ENCODE results near the gene GIGYF1.

The GIGYF1 gene

DNA sequence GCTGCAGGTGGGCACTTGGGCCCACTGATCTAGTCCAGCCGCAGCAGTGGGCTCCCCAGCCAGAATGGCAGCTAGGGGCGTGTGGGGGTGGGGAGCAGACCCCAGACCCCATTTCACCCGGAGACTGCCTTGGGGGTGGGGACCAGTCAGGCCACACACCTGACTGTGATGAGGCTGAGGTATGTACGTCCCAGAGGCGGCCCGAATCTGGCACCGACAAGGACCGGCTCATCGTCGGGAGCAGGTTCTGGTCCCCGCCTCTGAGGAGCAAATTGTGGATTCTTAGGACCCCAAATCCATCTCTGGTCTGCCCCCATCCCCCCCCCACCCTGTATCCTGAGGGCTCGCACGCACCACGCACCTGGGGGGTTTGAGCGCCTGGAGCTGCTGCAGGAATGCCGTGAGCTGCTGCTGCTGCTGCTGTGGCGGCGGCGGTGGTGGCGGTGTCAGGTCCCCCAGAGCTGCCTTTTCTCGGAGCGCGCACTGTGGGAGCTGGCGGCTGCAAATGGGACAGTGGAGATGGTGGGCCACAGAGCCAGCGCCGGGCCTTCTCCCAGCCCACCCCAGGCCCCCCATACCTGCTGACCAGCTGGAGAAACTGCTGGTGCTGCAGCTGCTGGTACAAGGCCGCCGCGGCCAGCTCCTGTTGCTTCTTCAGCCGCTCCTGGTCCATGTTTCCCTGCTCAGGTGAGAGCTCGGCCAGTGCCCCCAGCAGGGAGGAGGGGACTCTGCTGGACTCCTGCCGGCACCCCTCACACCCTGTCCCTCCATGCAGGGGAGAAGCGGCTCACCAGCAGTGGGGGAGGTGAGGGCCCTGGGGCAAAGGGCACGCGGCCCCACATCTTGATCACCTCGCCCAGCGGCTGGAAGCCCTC lies 10.2 kb downstream of the GIGYF1 start:
- no peak for DNase-seq (ENCODE audit: low spot score)

DNA sequence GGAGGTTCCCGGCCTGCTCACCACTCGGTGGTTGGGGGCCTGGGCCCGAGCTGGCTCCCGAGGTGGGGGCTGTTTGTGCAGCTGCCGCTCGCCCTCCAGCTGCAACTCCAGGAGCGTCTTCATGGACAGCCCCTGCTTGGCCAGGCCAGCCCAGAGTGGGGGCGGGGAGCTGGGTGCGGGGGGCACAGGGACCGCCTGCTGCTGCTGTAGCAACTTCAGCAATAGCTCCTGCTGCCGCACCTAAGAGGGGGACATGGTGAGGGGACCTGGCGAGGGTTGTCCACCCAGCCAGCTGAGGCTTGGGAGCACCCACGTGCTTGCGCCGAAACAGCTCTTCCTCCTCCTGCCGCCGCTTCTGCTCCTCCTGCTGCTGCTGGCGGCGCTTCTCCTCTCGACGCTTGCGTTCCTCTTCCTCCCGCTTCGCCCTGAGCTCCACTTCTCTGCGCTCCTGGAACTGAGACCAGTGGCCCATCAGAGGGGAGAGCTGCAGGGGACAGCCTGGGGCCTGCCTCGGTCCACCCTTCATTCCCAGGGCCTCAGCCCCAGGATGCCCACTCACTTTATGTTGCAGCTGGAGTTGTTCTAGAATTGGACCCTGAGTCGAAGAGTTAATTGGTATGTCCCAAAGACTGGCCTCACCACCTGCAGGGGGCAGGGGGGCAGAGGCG lies 10.9 kb downstream of the GIGYF1 start:
- DNase-seq (ENCODE audit: low spot score), result no peak

DNA sequence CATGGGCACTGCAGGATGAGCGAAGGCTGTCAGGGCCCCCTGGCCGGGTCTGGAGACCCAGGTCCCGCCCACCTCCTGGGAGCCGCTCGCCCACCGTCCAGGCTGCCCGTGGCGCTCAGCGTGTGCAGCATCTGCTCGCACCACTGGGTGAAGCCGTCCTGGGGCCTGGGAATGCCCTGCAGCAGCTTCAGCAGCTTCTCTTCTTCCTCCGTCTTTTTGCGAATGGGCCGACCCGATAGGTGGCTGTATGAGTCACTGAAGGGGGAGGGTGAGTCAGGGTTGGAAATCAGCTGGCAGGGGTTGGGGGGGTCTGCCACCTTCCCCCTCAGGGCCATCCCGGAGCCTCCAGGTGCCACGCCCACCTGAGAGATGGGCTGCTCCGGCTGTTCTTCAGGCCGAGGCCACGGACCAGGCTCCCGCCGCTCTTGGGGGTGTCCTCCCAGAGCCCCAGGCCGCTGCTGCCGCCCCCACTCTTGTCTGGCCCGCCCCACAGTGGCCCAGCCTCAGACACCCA lies 11.8 kb downstream of the GIGYF1 start:
- DNase-seq (ENCODE audit: low spot score), result no peak

DNA sequence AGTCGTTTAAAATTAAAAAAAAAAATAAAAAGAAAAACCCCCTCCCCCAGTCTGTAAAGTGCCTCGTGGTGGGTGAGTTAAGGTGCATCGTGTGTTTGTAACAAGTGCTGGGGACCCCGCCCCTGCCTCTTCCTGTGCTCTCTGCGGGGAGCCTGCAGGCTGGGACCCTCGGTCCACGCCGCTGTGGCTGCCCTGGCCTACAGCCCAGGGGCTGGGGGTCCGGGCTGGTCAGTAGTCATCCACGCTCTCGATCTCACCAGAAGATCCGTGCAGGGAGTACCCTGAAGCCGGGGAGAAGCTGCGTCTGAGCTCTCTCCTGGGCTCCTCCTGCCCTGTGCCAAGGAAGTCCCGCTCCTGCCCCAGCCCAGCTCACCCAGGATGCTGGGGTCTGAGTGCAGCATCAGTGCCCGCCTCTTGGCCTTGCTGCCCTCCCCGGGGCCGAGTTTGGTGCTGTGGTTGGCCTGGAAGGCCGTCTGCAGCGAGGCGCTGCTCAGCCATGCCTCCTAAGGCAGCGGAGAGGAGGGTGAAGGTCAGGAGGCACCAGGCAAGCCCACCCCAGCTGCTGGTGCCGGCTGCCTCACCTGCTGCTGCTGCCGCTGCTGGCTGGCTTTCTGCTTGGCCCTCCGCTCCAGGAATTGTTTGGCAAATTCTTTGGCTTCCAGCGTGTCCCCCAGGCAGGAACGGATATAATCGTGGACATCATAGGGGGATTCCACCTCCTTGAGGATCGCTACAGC lies 12.4 kb downstream of the GIGYF1 start:
- no peak for DNase-seq (ENCODE audit: low spot score)

DNA sequence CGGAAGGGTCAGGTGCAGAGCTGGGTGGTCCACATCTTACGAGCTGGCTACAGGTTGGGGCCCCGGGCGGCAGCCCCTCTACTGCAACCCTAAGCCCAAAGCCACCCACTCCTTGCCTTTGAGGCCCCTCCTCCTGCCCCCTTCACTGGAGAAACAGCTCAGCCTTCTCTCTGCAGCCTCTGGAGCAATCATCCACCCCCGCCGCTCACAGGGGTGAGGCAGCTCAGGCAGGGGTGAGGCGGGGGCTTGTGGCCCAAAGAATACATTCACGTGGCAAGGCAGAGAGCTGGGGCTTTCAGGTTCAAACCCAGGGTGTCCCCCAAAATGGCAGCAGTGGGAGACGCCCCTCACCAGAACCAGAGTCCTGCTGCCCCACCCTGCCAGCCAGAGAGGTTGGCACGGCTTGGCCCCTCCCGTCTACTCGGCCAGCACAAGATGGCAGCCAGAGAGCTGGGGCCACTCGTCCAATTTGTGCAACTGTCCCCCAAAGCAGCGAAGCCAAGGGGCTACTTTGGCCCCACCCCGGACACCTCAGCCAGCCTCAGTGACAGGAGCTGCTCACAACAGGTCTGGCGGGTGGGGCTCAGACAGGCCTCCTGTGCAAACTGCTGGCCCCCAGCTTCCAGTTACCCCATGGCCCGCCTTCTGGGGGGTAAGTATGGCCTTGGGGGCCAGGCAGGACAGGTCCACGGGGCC lies 13.3 kb downstream of the GIGYF1 start:
- DNase-seq (ENCODE audit: low spot score), result peak; percentile 73

DNA sequence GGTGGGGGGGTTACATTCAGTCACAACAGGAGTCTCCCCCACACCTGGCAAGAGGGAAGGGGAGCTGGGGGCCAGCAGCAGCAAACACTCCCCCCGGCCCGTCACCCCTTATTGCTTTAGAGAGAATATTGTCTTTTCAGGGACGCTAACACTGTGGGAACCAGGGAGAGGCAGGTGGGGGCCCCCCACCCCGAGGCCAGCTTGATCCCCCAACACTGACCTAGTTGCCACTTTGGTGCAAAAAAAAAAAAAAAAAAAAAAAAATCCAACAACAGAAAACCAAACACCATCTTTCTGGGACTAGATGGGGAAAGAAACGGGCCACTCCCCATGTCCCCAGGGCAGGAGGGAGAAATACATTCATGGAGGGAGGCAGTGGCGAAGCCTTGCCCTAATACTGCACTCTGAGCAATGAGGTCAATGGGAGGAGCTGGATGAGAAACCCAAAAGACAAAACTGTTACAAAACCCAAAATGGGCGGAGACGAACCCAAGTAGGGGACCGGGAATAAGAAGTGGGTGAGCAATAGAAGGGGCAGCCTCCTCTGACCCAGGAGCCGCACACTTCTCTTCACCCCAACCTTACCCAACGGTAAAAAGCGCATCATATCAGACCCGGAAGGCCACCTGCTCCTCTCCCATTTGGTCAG lies 14.0 kb downstream of the GIGYF1 start:
- DNase-seq (ENCODE audit: low spot score), result peak; percentile 65

DNA sequence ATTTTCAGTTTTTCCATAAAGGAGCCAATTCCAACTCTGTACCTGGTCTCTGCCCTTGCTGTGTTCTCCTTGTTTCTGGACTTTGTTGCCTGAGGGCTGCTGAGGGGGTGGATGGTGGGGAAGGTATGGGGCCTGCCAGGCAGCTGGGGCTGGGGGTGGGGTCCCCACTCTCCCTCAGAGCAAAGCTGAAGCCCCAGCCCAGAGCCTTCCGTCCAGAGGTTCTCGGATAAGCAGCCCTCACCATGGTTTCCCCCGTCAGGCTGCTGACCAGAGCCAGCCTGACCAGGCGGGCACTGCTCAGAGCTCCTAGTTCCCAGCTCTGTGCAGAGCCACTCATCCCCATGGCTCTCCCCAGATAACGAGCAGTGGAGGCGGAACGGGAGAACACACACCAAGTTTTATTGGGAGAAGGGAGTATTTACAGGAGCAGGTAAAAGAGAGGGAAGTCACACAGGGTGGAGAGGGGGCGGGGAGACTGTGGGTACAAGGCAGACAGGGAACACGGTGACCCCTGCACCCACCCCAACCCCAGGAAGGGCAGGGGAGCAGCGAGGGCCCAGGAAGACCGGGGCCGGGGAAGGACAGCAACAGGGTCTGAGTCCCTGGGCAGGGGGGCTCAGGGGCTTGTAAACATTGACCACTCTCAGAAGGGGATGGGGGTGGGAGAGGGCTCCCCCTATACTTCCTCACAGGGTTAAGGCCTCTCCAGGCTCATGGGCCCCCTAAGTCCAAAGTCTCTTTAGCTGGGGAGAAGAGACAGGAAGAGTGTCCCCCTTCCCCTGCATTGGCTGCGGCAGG lies 14.7 kb downstream of the GIGYF1 start:
- DNase-seq (ENCODE audit: low spot score), result peak; percentile 49

DNA sequence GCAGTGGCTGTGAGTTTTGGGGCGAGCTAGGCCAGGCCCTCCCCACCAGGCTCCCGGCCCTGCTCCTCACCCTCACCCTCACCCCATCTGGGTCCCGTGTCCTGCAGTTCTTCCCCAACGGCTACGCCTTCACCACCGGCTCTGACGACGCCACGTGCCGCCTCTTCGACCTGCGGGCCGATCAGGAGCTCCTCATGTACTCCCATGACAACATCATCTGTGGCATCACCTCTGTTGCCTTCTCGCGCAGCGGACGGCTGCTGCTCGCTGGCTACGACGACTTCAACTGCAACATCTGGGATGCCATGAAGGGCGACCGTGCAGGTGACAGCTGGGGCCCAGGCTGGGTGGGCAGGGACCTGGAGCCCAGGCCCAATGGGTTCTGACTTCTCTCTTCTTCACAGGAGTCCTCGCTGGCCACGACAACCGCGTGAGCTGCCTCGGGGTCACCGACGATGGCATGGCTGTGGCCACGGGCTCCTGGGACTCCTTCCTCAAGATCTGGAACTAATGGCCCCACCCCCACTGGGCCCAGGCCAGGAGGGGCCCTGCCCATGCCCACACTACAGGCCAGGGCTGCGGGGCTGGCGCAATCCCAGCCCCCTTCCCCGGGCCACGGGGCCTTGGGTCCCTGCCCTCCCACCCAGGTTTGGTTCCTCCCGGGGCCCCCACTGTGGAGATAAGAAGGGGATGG lies 15.6 kb downstream of the GIGYF1 start:
- no peak for DNase-seq (ENCODE audit: low spot score)

DNA sequence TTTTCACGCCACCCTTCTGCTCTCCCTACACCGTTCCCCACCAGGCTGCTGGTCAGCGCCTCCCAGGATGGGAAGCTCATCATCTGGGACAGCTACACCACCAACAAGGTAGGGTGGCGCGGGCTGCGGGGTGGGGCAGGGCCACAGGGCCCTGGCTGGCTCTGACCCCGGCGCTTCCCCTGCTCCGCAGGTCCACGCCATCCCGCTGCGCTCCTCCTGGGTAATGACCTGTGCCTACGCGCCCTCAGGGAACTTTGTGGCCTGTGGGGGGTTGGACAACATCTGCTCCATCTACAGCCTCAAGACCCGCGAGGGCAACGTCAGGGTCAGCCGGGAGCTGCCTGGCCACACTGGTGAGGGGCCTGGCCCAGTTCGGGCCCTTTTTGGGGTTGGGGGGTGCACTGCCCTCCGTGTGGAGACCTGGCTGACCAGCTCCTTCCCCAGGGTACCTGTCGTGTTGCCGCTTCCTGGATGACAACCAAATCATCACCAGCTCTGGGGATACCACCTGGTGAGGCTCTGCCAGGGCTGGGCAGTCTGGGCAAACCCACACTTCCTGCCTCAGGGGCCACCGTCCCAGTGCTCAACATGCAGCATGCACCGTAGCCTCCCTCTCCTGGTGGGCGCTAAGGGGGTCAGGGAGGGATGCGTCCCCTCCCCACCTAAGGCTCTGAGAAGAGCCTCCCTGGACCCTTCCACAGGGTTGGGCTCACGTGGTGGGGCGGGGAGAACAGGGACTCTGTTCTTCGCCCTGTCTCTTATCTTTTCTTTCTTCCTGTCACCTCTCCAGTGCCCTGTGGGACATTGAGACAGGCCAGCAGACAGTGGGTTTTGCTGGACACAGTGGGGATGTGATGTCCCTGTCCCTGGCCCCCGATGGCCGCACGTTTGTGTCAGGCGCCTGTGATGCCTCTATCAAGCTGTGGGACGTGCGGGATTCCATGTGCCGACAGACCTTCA lies 16.5 kb downstream of the GIGYF1 start:
- DNase-seq (ENCODE audit: low spot score), result no peak

DNA sequence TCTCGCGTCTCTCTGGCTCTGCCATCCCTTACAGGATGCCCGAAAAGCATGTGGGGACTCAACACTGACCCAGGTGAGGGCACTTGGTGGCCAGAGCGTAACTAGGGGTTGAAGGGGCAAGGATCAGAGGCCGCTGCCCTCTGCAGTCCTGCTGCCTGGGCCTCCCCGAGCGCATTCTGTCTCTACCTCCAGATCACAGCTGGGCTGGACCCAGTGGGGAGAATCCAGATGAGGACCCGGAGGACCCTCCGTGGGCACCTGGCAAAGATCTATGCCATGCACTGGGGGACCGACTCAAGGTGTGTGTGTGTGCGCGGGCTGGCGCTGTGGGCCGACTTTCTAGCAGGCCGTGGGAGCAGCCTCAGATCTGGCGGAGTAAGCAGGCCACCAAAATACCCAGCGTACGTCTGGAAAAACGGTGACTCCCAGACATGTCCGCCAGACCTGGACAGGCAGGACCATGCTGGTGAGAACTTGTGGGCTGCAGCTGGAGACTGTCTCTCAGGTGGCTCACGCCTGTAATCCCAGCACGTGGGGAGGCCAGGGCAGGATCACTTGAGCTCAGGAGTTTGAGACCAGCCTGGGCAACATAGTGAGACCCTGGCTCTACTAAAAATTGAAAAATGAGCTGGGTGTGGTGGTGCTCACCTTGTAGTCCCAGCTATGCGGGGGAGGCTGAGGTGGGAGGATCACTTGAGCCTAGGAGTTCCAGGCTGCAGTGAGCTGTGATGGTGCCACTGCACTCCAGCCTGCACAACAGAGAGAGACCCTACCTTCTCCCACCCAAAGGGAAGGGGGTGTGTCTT lies 17.3 kb downstream of the GIGYF1 start:
- DNase-seq (ENCODE audit: low spot score), result no peak

DNA sequence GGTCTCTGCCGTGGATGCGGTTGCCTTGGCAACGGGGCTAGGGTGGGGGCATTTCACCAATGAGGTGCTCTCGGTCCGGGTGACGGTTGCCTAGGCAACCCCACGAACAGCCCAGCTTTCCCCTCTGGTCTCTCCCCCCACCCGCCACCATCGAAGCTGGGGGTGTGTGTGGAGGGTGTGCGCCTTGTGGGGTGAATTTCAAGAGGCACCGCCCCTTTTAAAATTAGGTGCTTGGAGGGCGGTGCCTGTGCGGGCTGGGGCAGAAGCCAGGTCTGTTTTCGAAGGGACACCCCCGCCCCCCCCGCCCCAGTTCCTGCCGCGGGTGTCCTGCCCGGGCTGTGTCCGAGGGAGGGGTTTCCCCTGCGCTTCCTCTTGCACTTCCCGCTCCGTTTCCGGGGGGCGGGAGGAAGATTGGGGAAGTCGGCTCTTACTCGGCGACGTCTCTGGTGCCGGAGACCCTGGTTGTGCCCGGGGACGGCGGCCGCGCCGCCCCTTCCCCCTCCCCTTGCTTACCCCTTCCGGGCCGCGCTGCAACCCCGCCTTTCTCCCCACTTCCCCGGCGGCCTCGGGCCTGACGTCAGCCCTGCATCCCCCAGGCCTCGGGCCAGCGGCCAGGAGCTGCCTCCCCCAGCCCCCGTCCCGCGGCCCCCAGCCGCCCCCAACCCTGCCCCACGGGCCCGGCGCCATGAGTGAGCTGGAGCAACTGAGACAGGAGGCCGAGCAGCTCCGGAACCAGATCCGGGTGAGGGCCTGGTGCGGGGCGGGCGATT lies 18.3 kb downstream of the GIGYF1 start:
- DNase-seq (ENCODE audit: low spot score), result peak; percentile 91

DNA sequence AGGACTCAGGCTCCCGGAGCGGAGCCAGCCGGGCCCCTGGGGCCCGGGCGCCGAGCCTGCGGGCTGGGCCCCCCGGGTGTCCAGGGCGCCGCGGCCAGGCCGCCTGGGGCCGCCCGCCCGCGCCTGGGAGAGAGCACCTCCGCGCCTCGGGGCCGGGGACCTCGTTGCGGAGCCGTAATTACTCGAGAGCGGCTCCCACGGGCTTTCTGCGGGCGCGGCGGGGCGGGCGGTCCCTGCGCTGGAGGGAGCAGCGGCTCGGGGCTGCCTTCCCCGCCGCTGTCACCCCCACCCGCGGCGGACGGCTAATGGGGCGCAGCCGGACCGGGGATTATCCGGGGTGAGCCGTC lies 19.0 kb downstream of the GIGYF1 start:
- no peak for DNase-seq (ENCODE audit: low spot score)

DNA sequence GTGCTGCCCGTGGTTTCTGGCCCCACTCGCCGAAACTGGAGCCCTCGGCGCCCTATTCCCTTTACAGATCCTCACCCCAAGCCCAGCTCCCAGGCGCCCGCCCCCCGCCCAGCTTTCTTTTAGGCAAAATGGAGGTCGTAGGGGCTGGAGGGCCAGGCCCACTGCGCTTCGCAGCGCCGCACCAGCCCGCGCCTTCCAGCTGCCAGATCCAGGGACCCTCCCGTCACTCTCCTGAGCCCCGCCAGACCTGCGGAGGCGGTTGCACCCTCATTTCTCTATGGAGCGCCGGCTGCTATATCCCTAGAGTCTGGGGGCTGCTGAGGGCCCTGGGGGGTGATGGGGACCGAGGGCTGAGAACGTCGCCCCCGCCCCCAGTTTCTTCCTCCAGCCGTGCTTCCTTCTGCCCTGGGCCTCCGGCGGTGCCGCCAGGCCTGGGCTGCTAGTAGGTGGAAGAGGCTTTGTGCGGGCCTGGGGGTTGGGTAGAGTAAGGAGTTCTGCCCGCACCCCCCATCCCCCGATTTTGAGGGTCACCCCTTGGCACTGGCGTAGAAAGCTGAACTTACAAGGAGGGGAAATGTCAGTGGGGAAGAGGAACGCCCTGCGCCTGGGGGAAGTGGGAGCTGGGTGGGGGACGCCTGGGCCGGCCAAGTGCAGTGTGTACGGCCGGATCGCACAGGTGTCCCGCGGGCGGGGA lies 19.5 kb downstream of the GIGYF1 start:
- peak; percentile 32 for DNase-seq (ENCODE audit: low spot score)

DNA sequence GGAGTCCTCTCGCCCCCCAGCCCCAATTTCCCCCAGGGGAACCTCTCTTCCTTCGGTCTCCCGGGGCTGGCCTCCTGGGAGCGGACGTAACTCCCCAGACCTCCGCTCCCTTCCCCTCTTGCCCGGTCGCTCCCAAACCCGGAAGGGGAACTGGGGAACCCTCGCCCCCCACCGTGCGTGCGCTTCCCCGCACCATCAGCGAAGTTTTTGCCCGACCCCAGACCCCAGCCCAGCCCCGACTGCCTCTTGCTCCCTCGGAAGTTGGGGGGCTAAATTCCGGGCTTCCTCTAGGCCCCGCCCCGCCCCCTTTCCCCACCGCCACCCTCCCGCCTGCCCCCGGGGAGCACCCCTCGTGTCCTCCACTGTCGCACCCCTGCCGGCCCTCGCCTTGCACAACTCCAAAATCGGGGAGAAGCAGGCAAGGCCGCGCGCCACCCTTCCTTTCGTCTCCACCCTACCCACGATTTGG lies 20.1 kb downstream of the GIGYF1 start:
- DNase-seq (ENCODE audit: low spot score), result peak; percentile 34

DNA sequence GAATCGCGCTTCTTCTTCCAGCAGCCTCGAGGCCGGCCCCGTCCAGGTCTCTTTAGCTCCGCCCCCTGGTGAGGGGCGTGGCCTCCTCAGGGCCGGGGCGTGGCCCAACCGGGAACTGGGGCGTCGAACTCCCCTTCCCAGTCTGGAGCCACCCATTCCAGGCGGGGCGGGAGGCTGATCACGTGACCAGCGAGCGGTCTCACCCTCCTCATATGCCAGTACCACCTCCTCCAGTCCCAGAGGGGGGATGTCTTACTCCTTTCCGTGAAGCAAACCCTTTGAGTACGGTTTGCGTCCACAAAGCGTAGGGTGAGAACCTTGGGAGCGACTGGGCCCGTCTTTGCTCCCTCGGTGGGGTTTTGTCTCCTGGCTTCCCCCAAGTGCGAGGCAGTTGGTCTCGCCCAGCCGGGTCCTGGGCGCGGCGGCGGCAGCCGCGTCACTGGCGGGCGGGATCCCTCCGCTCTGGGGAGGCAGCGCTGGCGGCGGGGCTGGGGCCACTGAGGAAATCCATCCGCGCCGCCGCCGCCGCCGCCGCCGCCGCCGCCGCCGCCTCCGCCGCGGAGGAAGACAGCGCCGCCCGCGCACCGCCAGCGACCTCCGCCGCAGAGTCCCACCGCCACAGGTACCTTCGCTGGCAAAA lies 20.6 kb downstream of the GIGYF1 start, which contains the start of gene GNB2:
Gene GNB2 (plus strand): TSS at position 439 of the 640 bp plus-strand sequence. CDS start 2,526 bp downstream, outside the sequence.
- DNase-seq (ENCODE audit: low spot score), result peak; percentile 99

All from putamen (tissue), 1 donor.